ENCODE results near the gene EIF4H. TPM values are rescaled to one million over a fixed set of nuclear protein-coding genes. Genes with fewer than 3 reads are reported as not detected.

The EIF4H gene
- total RNA-seq, 1 experiment from 2014 or later, result 318 TPM

DNA sequence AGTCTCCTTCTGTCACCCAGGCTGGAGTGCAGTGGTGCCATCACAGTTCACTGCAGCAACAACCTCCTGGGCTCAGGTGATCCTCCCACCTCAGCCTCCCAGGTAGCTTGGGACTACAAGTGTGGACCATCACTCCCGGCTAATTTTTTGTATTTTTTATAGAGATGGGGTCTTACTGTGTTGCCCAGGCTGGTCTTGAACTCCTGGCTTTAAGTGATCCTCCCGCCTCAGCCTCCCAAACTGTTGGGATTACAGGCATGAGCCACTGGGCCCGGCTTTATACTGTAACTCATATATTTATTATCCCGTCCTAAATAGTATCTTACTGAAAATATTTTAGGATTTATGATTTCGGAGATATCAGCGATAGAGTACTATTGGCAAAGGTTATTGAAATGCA, 10.9 kb downstream of the EIF4H start:
- no peaks in the 10 kb centered on the region for H3K9me3 ChIP-seq (ENCODE audit: control insufficient read depth, insufficient read depth, low read depth, low read length)
- in situ Hi-C loops (cut with HindIII; ENCODE audit: low pct_unique_long_range_greater_than_20kb, low sequenced_read_pairs), result no loop called here
- TF ChIP-seq, protein P1, sequence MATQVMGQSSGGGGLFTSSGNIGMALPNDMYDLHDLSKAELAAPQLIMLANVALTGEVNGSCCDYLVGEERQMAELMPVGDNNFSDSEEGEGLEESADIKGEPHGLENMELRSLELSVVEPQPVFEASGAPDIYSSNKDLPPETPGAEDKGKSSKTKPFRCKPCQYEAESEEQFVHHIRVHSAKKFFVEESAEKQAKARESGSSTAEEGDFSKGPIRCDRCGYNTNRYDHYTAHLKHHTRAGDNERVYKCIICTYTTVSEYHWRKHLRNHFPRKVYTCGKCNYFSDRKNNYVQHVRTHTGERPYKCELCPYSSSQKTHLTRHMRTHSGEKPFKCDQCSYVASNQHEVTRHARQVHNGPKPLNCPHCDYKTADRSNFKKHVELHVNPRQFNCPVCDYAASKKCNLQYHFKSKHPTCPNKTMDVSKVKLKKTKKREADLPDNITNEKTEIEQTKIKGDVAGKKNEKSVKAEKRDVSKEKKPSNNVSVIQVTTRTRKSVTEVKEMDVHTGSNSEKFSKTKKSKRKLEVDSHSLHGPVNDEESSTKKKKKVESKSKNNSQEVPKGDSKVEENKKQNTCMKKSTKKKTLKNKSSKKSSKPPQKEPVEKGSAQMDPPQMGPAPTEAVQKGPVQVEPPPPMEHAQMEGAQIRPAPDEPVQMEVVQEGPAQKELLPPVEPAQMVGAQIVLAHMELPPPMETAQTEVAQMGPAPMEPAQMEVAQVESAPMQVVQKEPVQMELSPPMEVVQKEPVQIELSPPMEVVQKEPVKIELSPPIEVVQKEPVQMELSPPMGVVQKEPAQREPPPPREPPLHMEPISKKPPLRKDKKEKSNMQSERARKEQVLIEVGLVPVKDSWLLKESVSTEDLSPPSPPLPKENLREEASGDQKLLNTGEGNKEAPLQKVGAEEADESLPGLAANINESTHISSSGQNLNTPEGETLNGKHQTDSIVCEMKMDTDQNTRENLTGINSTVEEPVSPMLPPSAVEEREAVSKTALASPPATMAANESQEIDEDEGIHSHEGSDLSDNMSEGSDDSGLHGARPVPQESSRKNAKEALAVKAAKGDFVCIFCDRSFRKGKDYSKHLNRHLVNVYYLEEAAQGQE (IDR thresholded peaks at IDR 0.05; ENCODE audit: insufficient read depth in 1 of 2, low read depth in 2 of 2, low read length in 1 of 2), result no peak
- no peak for TF ChIP-seq SIN3A (IDR thresholded peaks at IDR 0.05; ENCODE audit: borderline replicate concordance, insufficient read depth, low read depth, low read length)
- TF ChIP-seq TCF7L2 (IDR thresholded peaks at IDR 0.05; ENCODE audit: low read depth, low read length), result no peak
- TF ChIP-seq, protein P2, sequence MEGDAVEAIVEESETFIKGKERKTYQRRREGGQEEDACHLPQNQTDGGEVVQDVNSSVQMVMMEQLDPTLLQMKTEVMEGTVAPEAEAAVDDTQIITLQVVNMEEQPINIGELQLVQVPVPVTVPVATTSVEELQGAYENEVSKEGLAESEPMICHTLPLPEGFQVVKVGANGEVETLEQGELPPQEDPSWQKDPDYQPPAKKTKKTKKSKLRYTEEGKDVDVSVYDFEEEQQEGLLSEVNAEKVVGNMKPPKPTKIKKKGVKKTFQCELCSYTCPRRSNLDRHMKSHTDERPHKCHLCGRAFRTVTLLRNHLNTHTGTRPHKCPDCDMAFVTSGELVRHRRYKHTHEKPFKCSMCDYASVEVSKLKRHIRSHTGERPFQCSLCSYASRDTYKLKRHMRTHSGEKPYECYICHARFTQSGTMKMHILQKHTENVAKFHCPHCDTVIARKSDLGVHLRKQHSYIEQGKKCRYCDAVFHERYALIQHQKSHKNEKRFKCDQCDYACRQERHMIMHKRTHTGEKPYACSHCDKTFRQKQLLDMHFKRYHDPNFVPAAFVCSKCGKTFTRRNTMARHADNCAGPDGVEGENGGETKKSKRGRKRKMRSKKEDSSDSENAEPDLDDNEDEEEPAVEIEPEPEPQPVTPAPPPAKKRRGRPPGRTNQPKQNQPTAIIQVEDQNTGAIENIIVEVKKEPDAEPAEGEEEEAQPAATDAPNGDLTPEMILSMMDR (IDR thresholded peaks at IDR 0.05), result no peak
- TF ChIP-seq POLR2AphosphoS5 (IDR thresholded peaks at IDR 0.05; ENCODE audit: low read depth, low read length), result no peak
- CTCF ChIA-PET, result no interaction called here
- no peak overlapping the region for H3K4me3 ChIP-seq (ENCODE audit: low read depth in 2 of 2, low read length in 2 of 2)
- no peak for DNase-seq (ENCODE audit: low read depth, low spot score)
- H3K36me3 ChIP-seq (ENCODE audit: control insufficient read depth, insufficient read depth, low read length), result peaks cover 14% of the 10 kb centered on the region
- H3K4me1 ChIP-seq (ENCODE audit: control insufficient read depth, insufficient read depth, low read length), result peaks cover 33% of the 10 kb centered on the region
- BruUV-seq (replicated peaks), result no TSS peak
- H3K27ac ChIP-seq (ENCODE audit: low read length), result no peak overlapping the region
- H3K27me3 ChIP-seq (ENCODE audit: control insufficient read depth, insufficient read depth, low read length), result no peaks in the 10 kb centered on the region
- no peak for ATAC-seq
- POLR2A ChIA-PET, result no interaction called here
- intact Hi-C loops (cut with micrococcal nuclease; ENCODE audit: unreplicated experiment), result loop anchor here (5.0 kb wide), 1 partner anchor 318 kb away; no protein-coding TSS in a partner anchor

DNA sequence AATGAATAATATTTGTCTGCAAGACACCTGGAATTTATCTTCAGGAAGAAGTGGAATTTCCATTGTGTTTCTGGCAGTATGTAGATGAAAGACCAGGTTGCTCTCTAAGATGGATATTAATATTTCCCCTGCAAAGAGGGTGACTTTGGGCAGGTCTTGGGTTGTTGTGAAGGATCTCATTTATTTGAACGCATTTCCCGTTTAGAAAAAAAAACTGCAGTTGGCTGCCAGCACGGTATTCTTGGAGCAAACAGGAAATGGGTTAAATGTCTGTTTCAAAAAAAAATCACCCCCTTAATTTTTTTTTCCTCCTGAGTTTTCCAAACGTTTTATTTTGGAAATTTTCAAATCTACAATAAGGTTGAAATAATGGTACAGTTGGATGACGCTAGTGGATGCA, 11.5 kb downstream of the EIF4H start:
- CTCF ChIA-PET, result no interaction called here
- intact Hi-C loops (cut with micrococcal nuclease; ENCODE audit: unreplicated experiment) (loop anchor here (5.0 kb wide), 1 partner anchor 318 kb away; no protein-coding TSS in a partner anchor), in situ Hi-C loops (cut with HindIII; ENCODE audit: low pct_unique_long_range_greater_than_20kb, low sequenced_read_pairs) (no loop called here)
- no peak for DNase-seq (ENCODE audit: low read depth, low spot score)
- Histone ChIP-seq H3K36me3 (ENCODE audit: control insufficient read depth, insufficient read depth, low read length) (peaks cover 18% of the 10 kb centered on the region), H3K27ac (ENCODE audit: low read length) (no peak overlapping the region), H3K4me1 (ENCODE audit: control insufficient read depth, insufficient read depth, low read length) (peaks cover 27% of the 10 kb centered on the region), H3K9me3 (ENCODE audit: control insufficient read depth, insufficient read depth, low read depth, low read length) (no peaks in the 10 kb centered on the region), H3K27me3 (ENCODE audit: control insufficient read depth, insufficient read depth, low read length) (no peaks in the 10 kb centered on the region), H3K4me3 (ENCODE audit: low read depth in 2 of 2, low read length in 2 of 2) (no peak overlapping the region)
- no TSS peak for BruUV-seq (replicated peaks)
- no peak for ATAC-seq
- POLR2A ChIA-PET, result interaction anchor here (0.7 kb wide), 1 partner anchor 8 kb away, joined by 4 read pairs; no protein-coding TSS in a partner anchor
- TF ChIP-seq POLR2AphosphoS5 (IDR thresholded peaks at IDR 0.05; ENCODE audit: low read depth, low read length), result no peak
- TF ChIP-seq, protein P1 (IDR thresholded peaks at IDR 0.05; ENCODE audit: insufficient read depth in 1 of 2, low read depth in 2 of 2, low read length in 1 of 2), result no peak
- TF ChIP-seq, protein P2 (IDR thresholded peaks at IDR 0.05), result no peak
- no peak for TF ChIP-seq TCF7L2 (IDR thresholded peaks at IDR 0.05; ENCODE audit: low read depth, low read length)
- TF ChIP-seq SIN3A (IDR thresholded peaks at IDR 0.05; ENCODE audit: borderline replicate concordance, insufficient read depth, low read depth, low read length), result no peak

Data from Panc1 (cell line).